Ishikawa (cell line): Measurements from ENCODE around the gene CYB561D1.

Experiments
- CEBPB ChIP-seq: IDR thresholded peaks from 2 replicates; pipeline ENCODE4 v1.6.1; 2012
- CREB1 ChIP-seq: IDR thresholded peaks from 2 replicates; pipeline ENCODE4 v1.6.1; 2012; ENCODE audit warnings: low read depth
- EGR1 ChIP-seq: IDR thresholded peaks from 2 replicates; pipeline ENCODE4 v1.6.1; 2012
- EP300 ChIP-seq: IDR thresholded peaks from 2 replicates; pipeline ENCODE4 v1.6.1; 2012; ENCODE audit warnings: borderline replicate concordance
- FOXM1 ChIP-seq: IDR thresholded peaks from 2 replicates; pipeline ENCODE4 v1.6.1; 2012; ENCODE audit warnings: low read depth, borderline replicate concordance
- NFIC ChIP-seq: IDR thresholded peaks from 2 replicates; pipeline ENCODE4 v1.6.1; 2012
- RAD21 ChIP-seq: IDR thresholded peaks from 2 replicates; pipeline ENCODE4 v1.6.1; 2012; ENCODE audit warnings: low read depth
- TAF1 ChIP-seq: IDR thresholded peaks from 2 replicates; pipeline ENCODE4 v1.6.1; 2012; ENCODE audit warnings: low read depth, mild to moderate bottlenecking
- TCF12 ChIP-seq: IDR thresholded peaks from 2 replicates; pipeline ENCODE4 v1.6.1; 2012; ENCODE audit warnings: low read depth
- TEAD4 ChIP-seq: IDR thresholded peaks from 2 replicates; pipeline ENCODE4 v1.6.1; 2012
- YY1 ChIP-seq: IDR thresholded peaks from 2 replicates; pipeline ENCODE4 v1.6.1; 2012; ENCODE audit warnings: low read depth
- ZBTB7A ChIP-seq: IDR thresholded peaks from 2 replicates; pipeline ENCODE4 v1.6.1; 2012; ENCODE audit warnings: low read depth
- TF ChIP-seq, protein P1 (sequence below): IDR thresholded peaks from 2 replicates; pipeline ENCODE4 v1.6.1; 2012
- TF ChIP-seq, protein P2 (sequence below): IDR thresholded peaks from 2 replicates; pipeline ENCODE4 v1.6.1; 2012; ENCODE audit warnings: low read depth, mild to moderate bottlenecking
- TF ChIP-seq, protein P3 (sequence below): IDR thresholded peaks from 2 replicates; pipeline ENCODE4 v1.6.1; 2012

Gene CYB561D1

DNA sequence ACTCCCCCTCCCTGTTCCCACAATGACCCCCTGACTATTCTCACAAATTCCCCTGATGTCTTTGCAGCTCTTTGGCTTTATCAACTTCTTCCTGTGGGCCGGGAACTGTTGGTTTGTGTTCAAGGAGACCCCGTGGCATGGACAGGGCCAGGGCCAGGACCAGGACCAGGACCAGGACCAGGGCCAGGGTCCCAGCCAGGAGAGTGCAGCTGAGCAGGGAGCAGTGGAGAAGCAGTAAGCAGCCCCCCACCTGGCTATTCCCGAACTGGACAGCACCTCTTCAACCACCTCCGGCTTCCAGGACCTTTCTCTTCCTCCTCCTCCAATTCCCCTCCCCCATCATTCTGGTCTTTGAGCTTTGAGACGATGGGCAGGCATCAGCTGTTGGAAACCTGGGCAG, 14.6 kb upstream of the CYB561D1 start:
- no peak for TF ChIP-seq EP300
- TF ChIP-seq, protein P1, sequence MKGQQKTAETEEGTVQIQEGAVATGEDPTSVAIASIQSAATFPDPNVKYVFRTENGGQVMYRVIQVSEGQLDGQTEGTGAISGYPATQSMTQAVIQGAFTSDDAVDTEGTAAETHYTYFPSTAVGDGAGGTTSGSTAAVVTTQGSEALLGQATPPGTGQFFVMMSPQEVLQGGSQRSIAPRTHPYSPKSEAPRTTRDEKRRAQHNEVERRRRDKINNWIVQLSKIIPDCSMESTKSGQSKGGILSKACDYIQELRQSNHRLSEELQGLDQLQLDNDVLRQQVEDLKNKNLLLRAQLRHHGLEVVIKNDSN = no peak
- TF ChIP-seq CEBPB = no peak
- no peak for TF ChIP-seq CREB1
- no peak for TF ChIP-seq NFIC
- no peak for TF ChIP-seq TAF1
- TF ChIP-seq, protein P2, sequence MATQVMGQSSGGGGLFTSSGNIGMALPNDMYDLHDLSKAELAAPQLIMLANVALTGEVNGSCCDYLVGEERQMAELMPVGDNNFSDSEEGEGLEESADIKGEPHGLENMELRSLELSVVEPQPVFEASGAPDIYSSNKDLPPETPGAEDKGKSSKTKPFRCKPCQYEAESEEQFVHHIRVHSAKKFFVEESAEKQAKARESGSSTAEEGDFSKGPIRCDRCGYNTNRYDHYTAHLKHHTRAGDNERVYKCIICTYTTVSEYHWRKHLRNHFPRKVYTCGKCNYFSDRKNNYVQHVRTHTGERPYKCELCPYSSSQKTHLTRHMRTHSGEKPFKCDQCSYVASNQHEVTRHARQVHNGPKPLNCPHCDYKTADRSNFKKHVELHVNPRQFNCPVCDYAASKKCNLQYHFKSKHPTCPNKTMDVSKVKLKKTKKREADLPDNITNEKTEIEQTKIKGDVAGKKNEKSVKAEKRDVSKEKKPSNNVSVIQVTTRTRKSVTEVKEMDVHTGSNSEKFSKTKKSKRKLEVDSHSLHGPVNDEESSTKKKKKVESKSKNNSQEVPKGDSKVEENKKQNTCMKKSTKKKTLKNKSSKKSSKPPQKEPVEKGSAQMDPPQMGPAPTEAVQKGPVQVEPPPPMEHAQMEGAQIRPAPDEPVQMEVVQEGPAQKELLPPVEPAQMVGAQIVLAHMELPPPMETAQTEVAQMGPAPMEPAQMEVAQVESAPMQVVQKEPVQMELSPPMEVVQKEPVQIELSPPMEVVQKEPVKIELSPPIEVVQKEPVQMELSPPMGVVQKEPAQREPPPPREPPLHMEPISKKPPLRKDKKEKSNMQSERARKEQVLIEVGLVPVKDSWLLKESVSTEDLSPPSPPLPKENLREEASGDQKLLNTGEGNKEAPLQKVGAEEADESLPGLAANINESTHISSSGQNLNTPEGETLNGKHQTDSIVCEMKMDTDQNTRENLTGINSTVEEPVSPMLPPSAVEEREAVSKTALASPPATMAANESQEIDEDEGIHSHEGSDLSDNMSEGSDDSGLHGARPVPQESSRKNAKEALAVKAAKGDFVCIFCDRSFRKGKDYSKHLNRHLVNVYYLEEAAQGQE = no peak
- TF ChIP-seq FOXM1 = no peak
- no peak for TF ChIP-seq ZBTB7A
- no peak for TF ChIP-seq TEAD4
- TF ChIP-seq RAD21 = no peak
- no peak for TF ChIP-seq EGR1
- no peak for TF ChIP-seq TCF12
- TF ChIP-seq YY1 = no peak
- TF ChIP-seq, protein P3, sequence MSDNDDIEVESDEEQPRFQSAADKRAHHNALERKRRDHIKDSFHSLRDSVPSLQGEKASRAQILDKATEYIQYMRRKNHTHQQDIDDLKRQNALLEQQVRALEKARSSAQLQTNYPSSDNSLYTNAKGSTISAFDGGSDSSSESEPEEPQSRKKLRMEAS = no peak

DNA sequence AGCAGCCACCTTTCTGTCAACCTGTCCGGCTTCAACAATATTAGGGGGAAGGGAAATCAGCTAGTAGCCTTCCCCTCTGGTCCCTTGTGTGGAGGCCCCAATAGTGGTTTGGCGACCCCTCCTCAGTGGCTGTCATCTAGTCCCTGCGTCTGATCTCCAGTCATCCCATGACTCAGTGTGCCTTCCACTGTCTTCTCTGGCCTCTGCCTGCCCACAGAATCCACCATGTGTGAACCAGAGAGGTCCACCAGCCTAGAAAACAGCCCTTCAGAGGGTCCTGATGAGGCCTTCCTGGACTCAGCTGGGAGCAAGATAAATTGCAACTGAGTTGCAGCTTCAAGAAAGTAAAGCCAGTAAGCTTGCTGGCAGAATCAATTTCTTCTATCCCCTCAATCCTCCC, 14.0 kb upstream of the CYB561D1 start:
- TF ChIP-seq RAD21 (no peak), YY1 (no peak), CEBPB (no peak), TCF12 (no peak), NFIC (no peak), CREB1 (no peak), ZBTB7A (no peak), TEAD4 (no peak), EGR1 (no peak), FOXM1 (no peak), TAF1 (no peak), EP300 (no peak)
- TF ChIP-seq, protein P1 = no peak
- TF ChIP-seq, protein P3 = no peak

DNA sequence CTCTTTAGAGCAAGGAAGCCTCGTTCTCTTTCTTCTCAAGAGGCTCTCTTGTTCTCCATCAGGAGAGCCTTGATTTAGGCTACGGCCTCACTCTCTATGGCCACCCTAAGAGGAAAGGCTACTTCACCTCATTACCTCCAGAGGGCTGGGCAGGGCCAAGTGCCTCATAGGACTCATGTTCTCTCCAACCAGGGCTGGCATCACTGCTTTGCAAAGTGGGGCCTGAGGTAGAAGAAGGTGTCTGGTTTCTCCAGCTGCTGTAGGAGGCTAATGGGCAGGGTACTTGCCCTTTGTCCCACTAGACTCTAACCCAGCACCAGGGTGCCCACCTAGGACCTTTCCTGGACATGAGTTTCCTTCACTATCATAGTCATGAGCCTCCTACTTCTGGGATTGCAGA, 12.2 kb upstream of the CYB561D1 start:
- TF ChIP-seq YY1 = no peak
- no peak for TF ChIP-seq FOXM1
- no peak for TF ChIP-seq RAD21
- TF ChIP-seq, protein P1 = no peak

DNA sequence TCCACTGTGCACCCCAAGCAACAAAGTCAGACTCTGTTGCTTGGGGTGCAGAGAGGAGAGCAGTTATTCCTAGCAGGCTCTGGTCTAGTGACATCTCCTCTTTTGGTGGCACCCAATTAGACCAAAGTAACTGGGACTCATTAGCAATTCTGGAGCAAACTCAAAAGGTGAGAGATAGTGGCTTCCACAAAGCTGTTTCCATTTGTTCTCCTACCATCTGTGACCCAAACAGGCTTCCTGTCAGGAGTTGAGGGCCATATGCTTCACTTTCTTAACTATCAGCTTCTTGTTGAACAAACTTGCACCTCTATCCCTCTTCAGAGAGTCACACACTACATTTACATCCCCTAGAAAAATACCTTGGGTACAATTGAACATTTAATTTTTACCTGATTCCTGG, 11.7 kb upstream of the CYB561D1 start:
- TF ChIP-seq EP300 (no peak), YY1 (no peak), EGR1 (no peak), CEBPB (no peak), ZBTB7A (no peak), FOXM1 (no peak), RAD21 (no peak), TEAD4 (no peak), NFIC (no peak), TAF1 (no peak), TCF12 (no peak), CREB1 (no peak)
- TF ChIP-seq, protein P1 = no peak
- TF ChIP-seq, protein P3 = no peak
- TF ChIP-seq, protein P2 = no peak
